Heart left ventricle (tissue), 16 donors: ENCODE data around the gene PDGFC. TPM values are rescaled to one million over a fixed set of nuclear protein-coding genes. Genes with fewer than 3 reads are reported as not detected.
"Not testable (repeated sequence)": the region's sequence is repeated elsewhere in the genome, so short reads cannot be mapped to it uniquely, and the experiment has no call there.

ENCODE experiments used
- ATAC-seq, 4 donors: fragments of 200-7000 bp; cut with Tn5 transposase; one replicate each; pipeline ENCODE4 v1.9.1; 2020 to 2022; ENCODE audit warnings: moderate library complexity in 4 of 4, mild to moderate bottlenecking in 3 of 4, moderate number of reproducible peaks in 1 of 4
- DNase-seq, 5 donors: peaks; one replicate each; pipeline ENCODE4 v3.0.0-alpha.2; 2020
- H3K27ac ChIP-seq, 12 donors: fragments of 200-600 bp; sonication (generic) in 4 of 12; one replicate each; pipeline versions ENCODE4 v1.5.0 to v1.8.0; 2016 to 2022; ENCODE audit warnings: mild to moderate bottlenecking in 2 of 12
- H3K27me3 ChIP-seq, 9 donors: fragments of 200-600 bp; sonication (generic) in 2 of 9; one replicate each; pipeline versions ENCODE4 v1.5.1 to v1.8.0; 2016 to 2022; ENCODE audit warnings: mild to moderate bottlenecking in 3 of 9
- H3K36me3 ChIP-seq, 9 donors: fragments of 200-600 bp; sonication (generic) in 2 of 9; one replicate each; pipeline versions ENCODE4 v1.5.0 to v1.8.0; 2018 to 2022; ENCODE audit warnings: mild to moderate bottlenecking in 2 of 9
- H3K4me1 ChIP-seq, 12 donors: fragments of 200-600 bp; sonication (generic) in 4 of 12; one replicate each; pipeline versions ENCODE4 v1.5.0 to v1.8.0; 2016 to 2022; ENCODE audit warnings: mild to moderate bottlenecking in 3 of 12
- H3K4me3 ChIP-seq, 12 donors: fragments of 200-600 bp; sonication (generic) in 4 of 12; one replicate each; pipeline versions ENCODE4 v1.5.0 to v1.8.0; 2017 to 2022; ENCODE audit warnings: mild to moderate bottlenecking in 9 of 12, moderate library complexity in 4 of 12
- H3K9me3 ChIP-seq, 12 donors: fragments of 200-600 bp; sonication (generic) in 4 of 12; one replicate each; pipeline versions ENCODE4 v1.5.0 to v1.8.0; 2016 to 2022; ENCODE audit warnings: mild to moderate bottlenecking in 1 of 12
- CTCF ChIP-seq, 12 donors: fragments of 200-600 bp; sonication (generic) in 4 of 12; IDR thresholded peaks; one replicate each; pipeline versions ENCODE4 v1.5.0 to v1.8.0; 2018 to 2022; ENCODE audit warnings: antibody characterized with exemption in 12 of 12, mild to moderate bottlenecking in 5 of 12
- POLR2A ChIP-seq, 2 donors: fragments of 450-650 bp; IDR thresholded peaks; one replicate each; pipeline ENCODE4 v1.6.1; 2017; ENCODE audit warnings: antibody characterized with exemption in 2 of 2, mild to moderate bottlenecking in 2 of 2, moderate library complexity in 2 of 2
- WGBS, 4 donors: extraction: QIAGEN DNeasy Blood & Tissue Kit in 2 of 4; methylation state at CpG; one replicate each; pipeline versions ENCODE4 v1.1.5 to v1.1.7; 2013 to 2018; 5-methylcytosine and 5-hydroxymethylcytosine counted together
- intact Hi-C, 10 donors: fragments of 100-400 bp; cut with DNase I; formaldehyde crosslinking; loops; one replicate each; pipeline versions ENCODE4 v1.11.1 to v1.14.2; 2022
- polyA plus RNA-seq, 2 donors: library from polyadenylated mRNA; stranded (reverse); fragments of 200-250 nt; gene quantifications; one replicate each; pipeline ENCODE4 v1.2.3, GENCODE V29; 2013
- total RNA-seq, 9 donors: library from RNA; depleted of rRNA in 2 of 9; stranded (reverse); fragments of >200 nt in 2 of 9; fragmentation: NEBNext Ultra II Directional in 3 of 9; extraction: Animal tissue kit (Norgen Biotek cat#: 25700) in 3 of 9; gene quantifications; one replicate each; pipeline versions ENCODE4 v1.1.0 to v1.2.4, GENCODE V29; 2016 to 2023
- donor health status: ischemic (EF 13 %, LVEDD 7.1; RV severe dilation, severe dysfunction).
- donor health status: healthy with polysubstance abuse.
- donor health status: DM: no; HTN: yes; CAD: no.
- donor health status: DM: no; HTN: no; CAD: no.
- donor health status: ischemic (EF 25% LVEDD 6.9; RV normal size, moderate dysfunction).
- donor health status: ischemic (EF 25% LVEDD 5.7; RV mildly dilated, moderate dysfunction).
- donor health status: healthy.
- donor health status: DM: yes; HTN: yes; CAD: no.
- donor health status: ischemic (EF 35%, LVEDD 5.7; RV mildly dilated, moderate dysfunction).
- donor health status: nonischemic (EF 11% LVEDD 7.7; RV severe dilation, severe dysfunction).
- donor health status: DM: yes; HTN: yes; CAD: no.
- donor health status: PGD.
- donor health status: ischemic (EF 29% LVEDD 5.4; RV normal size, mild dysfunction).
- donor health status: nonischemic (EF 23%, LVEDD 6.1; RV moderate dilation, normal function).

PDGFC gene
- total and polyA plus RNA-seq, 11 donors, result 2.5 to 29.6 (median 12.2) TPM

- intact Hi-C loops, result no loop called here
- Histone ChIP-seq H3K4me1 (peaks cover 0 to 2% (median 0%) of the 10 kb centered on the region in 12 donors), H3K4me3 (no peak overlapping the region), H3K9me3 (peaks cover 0 to 2% (median 0%) of the 10 kb centered on the region in 12 donors), H3K27me3 (no peaks in the 10 kb centered on the region), H3K27ac (no peak overlapping the region), H3K36me3 (no peaks in the 10 kb centered on the region)
- 89 to 93% (median 92%) methylated on average over 2 of the region's 2 CpGs for WGBS, 4 donors
- TF ChIP-seq POLR2A (IDR thresholded peaks at IDR 0.05), result no peak
- no peak for TF ChIP-seq CTCF (IDR thresholded peaks at IDR 0.05)
- ATAC-seq, result no peak
- DNase-seq, result no peak
Observed at GRCh38 chr4:156934259-156934635, 37.4 kb downstream of the PDGFC start.

GRCh38 chr4:156933633-156934258 is 37.9 kb downstream of the PDGFC start:
- DNase-seq (no peak), ATAC-seq (no peak)
- Histone ChIP-seq H3K4me1 (peaks cover 0 to 2% (median 0%) of the 10 kb centered on the region in 12 donors), H3K27me3 (no peaks in the 10 kb centered on the region), H3K9me3 (peaks cover 0 to 2% (median 0%) of the 10 kb centered on the region in 12 donors), H3K27ac (no peak overlapping the region), H3K4me3 (no peak overlapping the region), H3K36me3 (no peaks in the 10 kb centered on the region)
- intact Hi-C loops, result no loop called here
- TF ChIP-seq POLR2A (IDR thresholded peaks at IDR 0.05), result no peak
- TF ChIP-seq CTCF (IDR thresholded peaks at IDR 0.05), result no peak
- 80 to 89% (median 85%) methylated on average over 5 of the region's 5 CpGs for WGBS, 4 donors

- DNase-seq, ATAC-seq, H3K27ac ChIP-seq, H3K27me3 ChIP-seq, H3K36me3 ChIP-seq, H3K4me1 ChIP-seq, H3K9me3 ChIP-seq, H3K4me3 ChIP-seq, intact Hi-C loops: not testable (repeated sequence)
- WGBS, 4 donors, result 84 to 100% (median 93%) methylated on average over 2 of the region's 2 CpGs
Observed at GRCh38 chr4:156932360-156932759, 39.2 kb downstream of the PDGFC start.

- Histone ChIP-seq H3K4me1 (peaks cover 0 to 2% (median 0%) of the 10 kb centered on the region in 12 donors), H3K27ac (no peak overlapping the region), H3K9me3 (peaks cover 0 to 16% (median 0%) of the 10 kb centered on the region in 12 donors), H3K27me3 (no peaks in the 10 kb centered on the region), H3K36me3 (no peaks in the 10 kb centered on the region), H3K4me3 (no peak overlapping the region)
- no peak for DNase-seq
- intact Hi-C loops, result no loop called here
- 25 to 53% (median 46%) methylated on average over 2 of the region's 2 CpGs for WGBS, 4 donors
- no peak for ATAC-seq
- TF ChIP-seq CTCF (IDR thresholded peaks at IDR 0.05) (no peak), POLR2A (IDR thresholded peaks at IDR 0.05) (no peak)
Observed at GRCh38 chr4:156931267-156931666, 40.3 kb downstream of the PDGFC start.
